GM10847 (cell line): ENCODE results near the gene NHLH2.

ENCODE experiments used
- POLR2A ChIP-seq: IDR thresholded peaks from 2 replicates; pipeline ENCODE4 v1.6.1; 2011; ENCODE audit not compliant: insufficient read length; ENCODE audit errors: extremely low read depth

The NHLH2 gene

GRCh38 chr1:115791816-115792215 is 49.1 kb downstream of the NHLH2 start:
- no peak for TF ChIP-seq POLR2A

- TF ChIP-seq POLR2A = no peak
These were observed 50.1 kb downstream of the NHLH2 start for GRCh38 chr1:115790846-115791245.

GRCh38 chr1:115790356-115790755 is 50.6 kb downstream of the NHLH2 start:
- no peak for TF ChIP-seq POLR2A
